Pancreas (tissue), 10 donors: ENCODE results near the gene DBN1. TPM values are rescaled to one million over a fixed set of nuclear protein-coding genes. Genes with fewer than 3 reads are reported as not detected.
A peak's percentile ranks its signal among the peaks of the same experiment; 100 is the strongest.

ENCODE experiments used
- ATAC-seq, 4 donors: fragments of 200-7000 bp; cut with Tn5 transposase; one replicate each; pipeline versions ENCODE4 v1.8.0 to v1.9.1; 2020; ENCODE audit warnings: mild to moderate bottlenecking in 4 of 4, moderate library complexity in 4 of 4
- DNase-seq, 6 donors: peaks; one replicate each; pipeline ENCODE4 v3.0.0-alpha.2; 2020
- FAIRE-seq: peaks from 2 replicates; lab custom pipeline; 2012; peaks lifted over from hg19 to GRCh38; lab: Jason Lieb, UNC
- H3K27ac ChIP-seq, 4 donors: fragments of 200-600 bp; sonication (generic); 1 replicate in 3 of 4; 2 replicates in 1 of 4; pipeline versions ENCODE4 v1.5.0 to v1.8.0; 2020
- H3K27me3 ChIP-seq, 4 donors: fragments of 200-600 bp; one replicate each; pipeline ENCODE4 v1.8.0; 2021
- H3K36me3 ChIP-seq, 3 donors: fragments of 200-600 bp; sonication (generic) in 1 of 3; one replicate each; pipeline versions ENCODE4 v1.5.0 to v1.8.0; 2020 to 2021
- H3K4me1 ChIP-seq, 3 donors: fragments of 200-600 bp; one replicate each; pipeline ENCODE4 v1.8.0; 2021
- H3K4me3 ChIP-seq, 4 donors: fragments of 200-600 bp; sonication (generic) in 2 of 4; one replicate each; pipeline versions ENCODE4 v1.5.0 to v1.8.0; 2020 to 2021
- H3K9me3 ChIP-seq, 4 donors: fragments of 200-600 bp; one replicate each; pipeline ENCODE4 v1.8.0; 2021
- WGBS, 2 donors: extraction: QIAGEN DNeasy Blood & Tissue Kit; methylation state at CpG; one replicate each; pipeline ENCODE4 v1.1.7; 2013; 5-methylcytosine and 5-hydroxymethylcytosine counted together
- intact Hi-C, 3 donors: fragments of 100-400 bp; cut with DNase I; formaldehyde crosslinking; loops; one replicate each; pipeline versions ENCODE4 v1.11.1 to v1.14.2; 2022
- polyA plus RNA-seq, 2 donors: library from polyadenylated mRNA; stranded (reverse); fragments of 200-250 nt; gene quantifications; one replicate each; pipeline ENCODE4 v1.2.3, GENCODE V29; 2013
- total RNA-seq, 6 donors: library from RNA; stranded (reverse); fragmentation: NEBNext Ultra II Directional in 4 of 6; extraction: Animal tissue kit (Norgen Biotek cat#: 25700) in 4 of 6; gene quantifications; one replicate each; pipeline versions ENCODE4 v1.2.1 to v1.2.4, GENCODE V29; 2021 to 2023
- TF ChIP-seq, protein P1 (sequence below), 4 donors: fragments of 200-600 bp; sonication (generic) in 3 of 4; IDR thresholded peaks; one replicate each; pipeline versions ENCODE4 v1.5.0 to v1.8.0; 2021; ENCODE audit warnings: antibody characterized with exemption in 4 of 4
- donor health status: healthy with polysubstance abuse.
- donor health status: DM: no; HTN: no; CAD: no; lungs with moderate emphysema.
- donor health status: DM: no; HTN: no; CAD: no.
- donor health status: control.
- donor health status: control.
- donor health status: Bipolar disorder and iron deficiency.
- donor health status: DM: yes; HTN: yes; CAD: no.
- donor health status: DM: no; HTN: no; CAD: no.
- donor health status: DM: no; HTN: no; CAD: no.
- donor health status: DM: yes; HTN: yes; CAD: no.

Gene DBN1
- total and polyA plus RNA-seq, 8 donors = 10.2 to 38.2 (median 17.0) TPM

DNA sequence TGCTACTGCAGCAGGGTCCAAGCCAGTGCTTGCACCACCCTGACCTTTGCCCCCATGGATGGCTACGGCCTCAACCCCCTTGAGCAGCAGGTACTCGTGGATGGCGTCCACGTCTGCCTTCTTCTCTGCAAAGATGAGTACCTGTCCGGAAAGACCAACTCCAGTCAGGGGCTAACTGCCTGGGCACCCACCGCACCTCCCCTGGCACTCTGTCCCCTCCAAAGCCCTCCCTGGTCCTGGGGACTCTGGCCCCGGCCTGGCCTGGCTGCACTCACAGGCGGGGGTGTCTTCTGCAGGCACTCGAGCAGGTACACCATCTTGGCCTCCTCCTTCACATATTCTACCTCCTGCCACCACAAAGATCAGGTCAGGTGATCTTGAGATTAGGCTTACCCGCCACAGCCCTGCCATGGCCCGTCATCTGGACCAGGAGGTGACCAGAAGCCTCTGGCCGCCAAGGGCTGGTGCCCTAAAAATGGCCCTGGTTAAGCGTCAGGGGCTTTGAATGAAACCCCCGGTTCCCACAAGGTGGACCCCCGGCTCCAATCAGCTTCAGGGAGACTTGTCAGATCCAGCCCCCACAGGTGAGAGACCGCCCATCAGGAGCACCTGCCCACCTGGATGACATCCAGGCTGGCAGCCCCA lies 39.4 kb upstream of the DBN1 start:
- TF ChIP-seq, protein P1, sequence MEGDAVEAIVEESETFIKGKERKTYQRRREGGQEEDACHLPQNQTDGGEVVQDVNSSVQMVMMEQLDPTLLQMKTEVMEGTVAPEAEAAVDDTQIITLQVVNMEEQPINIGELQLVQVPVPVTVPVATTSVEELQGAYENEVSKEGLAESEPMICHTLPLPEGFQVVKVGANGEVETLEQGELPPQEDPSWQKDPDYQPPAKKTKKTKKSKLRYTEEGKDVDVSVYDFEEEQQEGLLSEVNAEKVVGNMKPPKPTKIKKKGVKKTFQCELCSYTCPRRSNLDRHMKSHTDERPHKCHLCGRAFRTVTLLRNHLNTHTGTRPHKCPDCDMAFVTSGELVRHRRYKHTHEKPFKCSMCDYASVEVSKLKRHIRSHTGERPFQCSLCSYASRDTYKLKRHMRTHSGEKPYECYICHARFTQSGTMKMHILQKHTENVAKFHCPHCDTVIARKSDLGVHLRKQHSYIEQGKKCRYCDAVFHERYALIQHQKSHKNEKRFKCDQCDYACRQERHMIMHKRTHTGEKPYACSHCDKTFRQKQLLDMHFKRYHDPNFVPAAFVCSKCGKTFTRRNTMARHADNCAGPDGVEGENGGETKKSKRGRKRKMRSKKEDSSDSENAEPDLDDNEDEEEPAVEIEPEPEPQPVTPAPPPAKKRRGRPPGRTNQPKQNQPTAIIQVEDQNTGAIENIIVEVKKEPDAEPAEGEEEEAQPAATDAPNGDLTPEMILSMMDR (IDR thresholded peaks at IDR 0.05) = no peak
- Histone ChIP-seq H3K9me3 (no peaks in the 10 kb centered on the region), H3K27me3 (no peaks in the 10 kb centered on the region), H3K4me1 (peaks cover 0 to 11% (median 4%) of the 10 kb centered on the region in 3 donors), H3K36me3 (peaks cover 0 to 20% (median 16%) of the 10 kb centered on the region in 3 donors), H3K27ac (no peak overlapping the region), H3K4me3 (no peak overlapping the region)
- DNase-seq (peak in 1 of 6 donors; percentile 58), FAIRE-seq (no peak), ATAC-seq (no peak)
- WGBS, 2 donors = 88 to 89% methylated on average over 16 of the region's 16 CpGs
- intact Hi-C loops = loop anchor here in 1 of 3 donors (5.0 kb wide), 1 partner anchor 116 kb away; no protein-coding TSS in a partner anchor

DNA sequence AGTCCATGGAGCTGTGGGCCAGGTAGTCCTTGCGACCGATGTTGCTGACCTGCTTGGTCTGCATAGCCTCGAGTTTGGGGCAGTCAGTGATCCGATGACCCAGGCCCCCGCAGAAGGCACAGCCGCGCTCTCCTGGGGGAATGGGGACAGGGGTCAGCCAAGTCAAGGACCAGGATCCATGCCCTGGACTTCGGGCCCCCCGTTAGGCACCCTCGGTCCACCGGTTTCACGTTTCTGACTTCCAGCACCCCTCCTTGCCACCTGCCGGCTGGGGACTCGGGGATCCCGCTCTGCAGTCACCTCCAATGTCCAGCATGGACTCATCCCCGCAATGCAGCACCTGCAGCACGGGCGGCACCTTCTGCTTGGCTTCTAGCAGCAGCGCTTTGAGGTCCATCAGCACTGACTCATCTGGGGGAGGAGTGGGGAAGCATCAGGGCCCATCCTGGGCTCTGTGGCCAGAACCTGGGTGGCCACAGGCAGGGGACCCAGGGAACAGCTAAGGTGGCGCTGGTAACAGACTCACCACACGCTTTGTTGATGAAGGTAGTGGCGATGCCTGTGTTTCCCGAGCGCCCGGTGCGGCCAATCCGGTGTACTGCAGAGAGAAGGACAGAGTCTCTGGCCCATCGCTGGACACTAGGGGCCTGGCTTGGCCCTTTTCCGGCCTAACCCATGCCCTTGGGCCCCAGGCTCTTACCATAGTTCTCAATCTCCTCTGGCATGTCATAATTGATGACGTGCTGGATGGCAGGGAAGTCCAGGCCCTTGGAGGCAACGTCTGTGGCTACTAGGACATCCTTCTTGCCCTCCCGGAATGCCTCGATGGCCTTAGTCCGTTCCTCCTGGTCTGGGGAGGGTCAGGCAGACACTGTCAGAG lies 38.6 kb upstream of the DBN1 start:
- peaks cover 0 to 11% (median 4%) of the 10 kb centered on the region in 3 donors for H3K4me1 ChIP-seq
- FAIRE-seq (no peak), DNase-seq (peak in 1 of 6 donors; percentile 66), ATAC-seq (no peak)
- intact Hi-C loops = loop anchor here in 1 of 3 donors (5.0 kb wide), 1 partner anchor 115 kb away; no protein-coding TSS in a partner anchor
- no peaks in the 10 kb centered on the region for H3K9me3 ChIP-seq
- H3K4me3 ChIP-seq = no peak overlapping the region
- 91 to 93% methylated on average over 34 of the region's 34 CpGs for WGBS, 2 donors
- no peak overlapping the region for H3K27ac ChIP-seq
- H3K27me3 ChIP-seq = no peaks in the 10 kb centered on the region
- TF ChIP-seq, protein P1 (IDR thresholded peaks at IDR 0.05) = no peak
- H3K36me3 ChIP-seq = peaks cover 0 to 20% (median 16%) of the 10 kb centered on the region in 3 donors

DNA sequence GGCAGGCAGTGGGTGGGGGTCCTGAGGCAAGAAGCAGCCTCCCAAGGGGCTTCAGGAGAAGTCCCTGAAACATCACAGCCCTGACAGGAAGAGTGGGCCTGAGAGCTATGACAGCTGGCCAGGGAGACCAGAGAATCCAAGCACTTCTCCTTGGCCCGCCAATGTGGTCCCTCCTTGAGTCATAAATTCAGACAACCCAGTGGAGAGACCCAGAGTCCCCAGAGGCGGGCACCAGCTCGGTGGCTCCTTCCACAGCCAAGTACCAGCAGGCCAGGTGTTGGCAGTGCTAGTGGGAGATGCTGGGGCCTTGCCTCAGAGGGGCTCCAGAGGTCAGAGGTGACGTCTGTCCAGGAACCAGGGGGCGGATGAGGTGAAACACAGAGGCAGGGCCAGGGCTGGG lies 37.7 kb upstream of the DBN1 start:
- Histone ChIP-seq H3K36me3 (peaks cover 0 to 20% (median 16%) of the 10 kb centered on the region in 3 donors), H3K4me3 (no peak overlapping the region), H3K27me3 (no peaks in the 10 kb centered on the region), H3K27ac (peak overlapping the region in 2 of 4 donors; percentile 52 to 54), H3K4me1 (peaks cover 0 to 11% (median 4%) of the 10 kb centered on the region in 3 donors), H3K9me3 (no peaks in the 10 kb centered on the region)
- TF ChIP-seq, protein P1 (IDR thresholded peaks at IDR 0.05) = no peak
- DNase-seq = peak in 1 of 6 donors; percentile 55
- 90 to 92% methylated on average over 5 of the region's 5 CpGs for WGBS, 2 donors
- no peak for ATAC-seq
- intact Hi-C loops = loop anchor here in 1 of 3 donors (5.0 kb wide), 1 partner anchor 114 kb away; no protein-coding TSS in a partner anchor
- FAIRE-seq = no peak

DNA sequence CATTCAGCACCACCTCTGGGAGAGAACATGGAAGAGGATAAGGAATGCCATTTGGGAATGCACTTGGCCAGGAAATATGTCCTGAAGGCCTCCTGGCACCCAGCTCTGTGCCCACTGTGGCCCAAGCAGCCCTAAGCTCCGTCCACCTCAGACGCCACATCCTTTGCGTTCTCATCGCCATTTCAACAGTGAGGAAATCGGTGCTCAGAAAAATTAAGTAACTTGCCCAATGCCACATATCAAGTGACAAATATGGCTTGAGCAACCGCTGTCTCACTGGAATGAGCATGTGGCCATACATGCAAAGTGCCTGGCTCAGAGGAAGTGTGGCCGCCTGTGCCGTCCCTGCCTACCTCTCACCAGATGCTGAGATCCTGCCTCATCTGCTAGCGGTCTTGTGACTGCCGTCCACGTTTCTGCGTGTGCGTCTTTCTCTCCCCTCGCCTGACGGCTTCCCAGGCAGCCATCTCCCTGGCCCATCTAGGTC lies 37.2 kb upstream of the DBN1 start:
- ATAC-seq (peak in 2 of 4 donors; percentile 13 to 31), FAIRE-seq (no peak), DNase-seq (peak in 1 of 6 donors; percentile 38)
- intact Hi-C loops = loop anchor here in 1 of 3 donors (5.0 kb wide), 1 partner anchor 113 kb away; no protein-coding TSS in a partner anchor
- Histone ChIP-seq H3K27me3 (no peaks in the 10 kb centered on the region), H3K9me3 (no peaks in the 10 kb centered on the region), H3K36me3 (peaks cover 0 to 20% (median 16%) of the 10 kb centered on the region in 3 donors), H3K27ac (peak overlapping the region in 2 of 4 donors; percentile 40 to 52), H3K4me3 (no peak overlapping the region), H3K4me1 (peaks cover 0 to 5% (median 0%) of the 10 kb centered on the region in 3 donors)
- TF ChIP-seq, protein P1 (IDR thresholded peaks at IDR 0.05) = no peak
- 89% methylated on average over 15 of the region's 15 CpGs for WGBS, 2 donors
